ENCODE measurements around the gene PLEKHG2. TPM values are rescaled to one million over a fixed set of nuclear protein-coding genes. Genes with fewer than 3 reads are reported as not detected.

Gene PLEKHG2
- total RNA-seq, 1 donor = 25.0 TPM

GRCh38 chr19:39463403-39463802 lies 50.9 kb downstream of the PLEKHG2 start:
- no peak for DNase-seq (ENCODE audit: low read depth)
- no peak overlapping the region for H3K4me3 ChIP-seq (ENCODE audit: low read depth, low read length)
- no peak for TF ChIP-seq CTCF (IDR thresholded peaks at IDR 0.05; ENCODE audit: insufficient read depth, low read depth, low read length)

GRCh38 chr19:39465956-39466747 lies 53.7 kb downstream of the PLEKHG2 start:
- DNase-seq (ENCODE audit: low read depth) = no peak
- TF ChIP-seq CTCF (IDR thresholded peaks at IDR 0.05; ENCODE audit: insufficient read depth, low read depth, low read length) = no peak

GRCh38 chr19:39467941-39468340 lies 55.5 kb downstream of the PLEKHG2 start:
- no peak for TF ChIP-seq CTCF (IDR thresholded peaks at IDR 0.05; ENCODE audit: insufficient read depth, low read depth, low read length)
- DNase-seq (ENCODE audit: low read depth) = no peak
- no peak overlapping the region for H3K4me3 ChIP-seq (ENCODE audit: low read depth, low read length)

More at GRCh38 chr19:39465956-39466747, 53.7 kb downstream of the PLEKHG2 start:
- H3K4me3 ChIP-seq (ENCODE audit: low read depth, low read length) = no peak overlapping the region

GRCh38 chr19:39469036-39469435 lies 56.6 kb downstream of the PLEKHG2 start:
- TF ChIP-seq CTCF (IDR thresholded peaks at IDR 0.05; ENCODE audit: insufficient read depth, low read depth, low read length) = no peak
- DNase-seq (ENCODE audit: low read depth) = no peak
- H3K4me3 ChIP-seq (ENCODE audit: low read depth, low read length) = no peak overlapping the region

GRCh38 chr19:39469567-39469966 lies 57.1 kb downstream of the PLEKHG2 start:
- H3K4me3 ChIP-seq (ENCODE audit: low read depth, low read length) = no peak overlapping the region
- no peak for DNase-seq (ENCODE audit: low read depth)
- no peak for TF ChIP-seq CTCF (IDR thresholded peaks at IDR 0.05; ENCODE audit: insufficient read depth, low read depth, low read length)

- H3K4me3 ChIP-seq (ENCODE audit: low read depth, low read length) = no peak overlapping the region
- TF ChIP-seq CTCF (IDR thresholded peaks at IDR 0.05; ENCODE audit: insufficient read depth, low read depth, low read length) = no peak
- no peak for DNase-seq (ENCODE audit: low read depth)
These were observed 58.4 kb downstream of the PLEKHG2 start for GRCh38 chr19:39470724-39471339.
